GM19035 (cell line): ENCODE measurements around the gene FDXR.

Source experiments
- ATAC-seq: cut with Tn5 transposase; IDR thresholded peaks from one replicate; pipeline ENCODE4 v1.9.1; 2021; ENCODE audit not compliant: unreplicated experiment

Gene FDXR

GRCh38 chr17:74815550-74816370 lies 57.0 kb downstream of the FDXR start:
- no peak for ATAC-seq

GRCh38 chr17:74815067-74815466 lies 57.7 kb downstream of the FDXR start:
- no peak for ATAC-seq

GRCh38 chr17:74814453-74814852 lies 58.3 kb downstream of the FDXR start:
- ATAC-seq: no peak
